Natural killer cell treated with Interleukin-12 subunit alpha and Interleukin-12 subunit beta and Interleukin-15 and Interleukin-18, amount 100 ng/mL, for 72 hours (primary cell): ENCODE results near the gene LTA4H. TPM values are rescaled to one million over a fixed set of nuclear protein-coding genes. Genes with fewer than 3 reads are reported as not detected.
"Not testable (repeated sequence)": the region's sequence is repeated elsewhere in the genome, so short reads cannot be mapped to it uniquely, and the experiment has no call there.

Experiments used
- ATAC-seq, 2 donors: fragments of 150-1000 bp; cut with Tn5 transposase in 1 of 2; sonication (Bioruptor Pico), chemical (Tn5 transposase) in 1 of 2; 2 replicates each; pipeline ENCODE4 v1.10.0; 2021
- DNase-seq: peaks from one replicate; pipeline ENCODE4 v3.0.0; 2022; ENCODE audit warnings: low spot score
- H3K27ac Mint-ChIP-seq, 2 donors: 1 replicate in 1 of 2; 2 replicates in 1 of 2; pipeline ENCODE4 v1.8.0; 2022; ENCODE audit warnings: mixed read lengths in 2 of 2, mild to moderate bottlenecking in 1 of 2, moderate library complexity in 1 of 2
- H3K27me3 Mint-ChIP-seq, 2 donors: 1 replicate in 1 of 2; 2 replicates in 1 of 2; pipeline ENCODE4 v1.8.0; 2022; ENCODE audit warnings: mixed read lengths in 2 of 2
- H3K36me3 Mint-ChIP-seq: one replicate; pipeline ENCODE4 v1.8.0; 2022; ENCODE audit warnings: mixed read lengths
- H3K4me1 Mint-ChIP-seq, 2 donors: 1 replicate in 1 of 2; 2 replicates in 1 of 2; pipeline ENCODE4 v1.8.0; 2022; ENCODE audit warnings: low read depth in 2 of 2, mixed read lengths in 2 of 2, mild to moderate bottlenecking in 1 of 2
- H3K4me3 Mint-ChIP-seq: one replicate; pipeline ENCODE4 v1.8.0; 2022; ENCODE audit warnings: mixed read lengths
- H3K9me3 Mint-ChIP-seq: 2 replicates; pipeline ENCODE4 v1.8.0; 2022; ENCODE audit warnings: mixed read lengths
- total RNA-seq, 2 donors: library from RNA; stranded (reverse); gene quantifications; one replicate each; pipeline ENCODE4 v1.2.3, GENCODE V29; 2022

LTA4H gene
- total RNA-seq, 2 donors from 2014 or later, result 43.5 to 47.3 TPM

DNA sequence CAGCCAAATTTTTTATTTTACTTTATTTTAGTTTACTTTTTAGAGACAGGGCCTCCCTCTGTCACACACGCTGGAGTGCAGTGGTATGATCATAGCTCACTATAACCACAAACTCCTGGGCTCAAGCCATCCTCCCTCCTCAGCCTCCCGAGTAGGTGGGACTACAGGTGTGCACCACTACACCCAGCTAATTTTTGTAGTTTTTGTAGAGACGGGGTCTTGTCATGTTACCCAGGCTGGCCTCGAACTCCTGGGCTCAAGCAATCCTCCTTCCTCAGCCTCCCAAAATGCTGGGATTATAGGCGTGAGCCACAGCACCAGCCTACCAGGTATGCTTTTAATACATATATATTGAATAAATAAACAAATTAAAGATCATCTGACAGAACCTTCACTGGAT, 32.7 kb upstream of the LTA4H start:
- no peaks in the 10 kb centered on the region for H3K9me3 Mint-ChIP-seq
- DNase-seq, result no peak
- no peak overlapping the region for H3K4me3 Mint-ChIP-seq
- no peak for ATAC-seq
- no peak overlapping the region for H3K27ac Mint-ChIP-seq
- peaks cover 8% of the 10 kb centered on the region in 2 donors for H3K27me3 Mint-ChIP-seq
- peaks cover 8 to 13% of the 10 kb centered on the region in 2 donors for H3K4me1 Mint-ChIP-seq
- H3K36me3 Mint-ChIP-seq, result no peaks in the 10 kb centered on the region

DNA sequence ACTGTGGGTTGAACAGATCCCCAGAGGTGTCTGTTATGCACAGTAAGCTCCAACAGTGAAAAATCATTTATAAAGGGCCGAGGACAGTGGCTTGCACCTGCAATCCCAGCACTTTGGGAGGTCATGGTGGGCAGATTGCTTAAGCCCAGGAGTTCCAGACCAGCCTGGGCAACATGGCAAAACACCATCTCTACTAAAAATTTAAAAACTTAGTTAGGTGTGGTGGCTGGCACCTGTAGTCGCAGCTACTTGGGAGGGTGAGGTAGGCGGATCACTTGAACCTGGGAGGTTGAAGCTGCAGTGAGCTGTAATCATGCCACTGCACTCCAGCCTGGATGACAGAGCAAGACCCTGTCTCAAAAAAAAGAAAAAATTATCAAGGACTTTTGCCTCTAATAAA, 30.4 kb upstream of the LTA4H start:
- not testable (repeated sequence) for H3K9me3 Mint-ChIP-seq, DNase-seq, H3K27me3 Mint-ChIP-seq, H3K4me3 Mint-ChIP-seq, ATAC-seq, H3K36me3 Mint-ChIP-seq
- peak overlapping the region in 1 of 2 donors; percentile 22 for H3K27ac Mint-ChIP-seq
- H3K4me1 Mint-ChIP-seq, result peaks cover 21 to 24% of the 10 kb centered on the region in 2 donors

DNA sequence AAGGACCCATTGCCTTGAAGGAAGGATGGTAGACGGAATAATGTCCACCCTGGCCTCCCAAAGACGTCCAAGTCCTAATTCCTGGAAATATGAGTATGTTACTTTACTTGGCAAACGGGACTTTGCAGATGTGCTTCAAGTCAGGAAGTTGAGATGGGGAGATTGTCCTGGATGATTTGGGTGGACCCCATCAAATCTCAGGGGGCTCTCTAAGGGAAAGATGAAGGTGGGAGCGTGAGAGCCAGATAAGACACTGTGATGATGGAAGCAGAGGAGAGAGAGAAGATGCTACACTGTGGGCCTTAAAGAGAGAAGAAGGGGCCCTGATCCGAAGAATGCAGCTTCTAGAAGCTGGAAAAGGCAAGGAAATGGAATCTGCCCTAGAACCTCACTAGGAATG, 29.6 kb upstream of the LTA4H start:
- ATAC-seq, result no peak
- H3K36me3 Mint-ChIP-seq, result no peaks in the 10 kb centered on the region
- peak overlapping the region in 1 of 2 donors; percentile 22 for H3K27ac Mint-ChIP-seq
- no peak overlapping the region for H3K4me3 Mint-ChIP-seq
- H3K4me1 Mint-ChIP-seq, result peaks cover 21 to 24% of the 10 kb centered on the region in 2 donors
- DNase-seq, result no peak
- H3K9me3 Mint-ChIP-seq, result no peaks in the 10 kb centered on the region
- H3K27me3 Mint-ChIP-seq, result peaks cover 5 to 8% of the 10 kb centered on the region in 2 donors

DNA sequence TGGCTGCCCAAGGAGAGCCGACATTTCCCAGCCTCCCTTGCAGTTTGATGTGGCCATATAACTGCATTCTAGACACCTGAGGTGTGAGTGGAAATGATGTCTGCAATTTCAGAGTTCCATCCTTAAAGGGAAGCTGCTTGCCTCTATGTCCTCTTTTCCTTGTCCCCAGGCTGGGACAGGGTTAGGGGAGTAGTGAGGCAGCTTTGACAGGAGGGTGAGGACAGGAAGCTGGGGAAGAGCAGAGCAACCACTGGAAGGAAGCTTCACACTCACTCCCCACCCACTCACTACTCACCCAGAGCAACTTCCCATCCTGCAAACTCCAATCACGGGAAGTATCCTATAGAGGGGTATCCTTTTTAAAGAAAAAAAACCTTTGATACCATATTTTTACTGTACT, 28.9 kb upstream of the LTA4H start:
- Mint-ChIP-seq H3K36me3 (no peaks in the 10 kb centered on the region), H3K27ac (no peak overlapping the region), H3K27me3 (peaks cover 5 to 8% of the 10 kb centered on the region in 2 donors), H3K4me3 (no peak overlapping the region), H3K9me3 (no peaks in the 10 kb centered on the region), H3K4me1 (peaks cover 21 to 24% of the 10 kb centered on the region in 2 donors)
- DNase-seq, result no peak
- ATAC-seq, result no peak

DNA sequence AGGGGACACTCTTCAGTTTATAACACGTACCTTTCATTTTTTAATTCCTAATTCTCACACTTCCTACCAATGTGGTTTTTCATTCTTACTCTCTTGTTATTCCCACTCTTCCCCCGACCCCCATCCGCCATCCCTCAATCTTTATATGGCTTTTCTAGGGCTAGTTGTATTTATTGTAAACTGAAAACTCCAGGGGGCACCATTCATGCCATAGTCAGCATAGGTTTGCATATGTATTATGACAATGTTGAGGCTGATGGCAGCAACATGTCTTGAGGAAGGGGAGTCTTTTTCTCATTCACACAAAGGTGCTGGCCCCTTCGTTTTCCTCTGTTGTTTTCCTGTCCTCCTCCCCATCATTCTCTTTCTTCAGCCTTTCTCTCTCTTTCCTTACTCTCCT, 27.7 kb upstream of the LTA4H start:
- Mint-ChIP-seq H3K4me3 (no peak overlapping the region), H3K4me1 (peaks cover 21 to 24% of the 10 kb centered on the region in 2 donors), H3K9me3 (no peaks in the 10 kb centered on the region), H3K36me3 (no peaks in the 10 kb centered on the region), H3K27ac (peak overlapping the region in 1 of 2 donors; percentile 18), H3K27me3 (peaks cover 5 to 8% of the 10 kb centered on the region in 2 donors)
- DNase-seq (no peak), ATAC-seq (no peak)

DNA sequence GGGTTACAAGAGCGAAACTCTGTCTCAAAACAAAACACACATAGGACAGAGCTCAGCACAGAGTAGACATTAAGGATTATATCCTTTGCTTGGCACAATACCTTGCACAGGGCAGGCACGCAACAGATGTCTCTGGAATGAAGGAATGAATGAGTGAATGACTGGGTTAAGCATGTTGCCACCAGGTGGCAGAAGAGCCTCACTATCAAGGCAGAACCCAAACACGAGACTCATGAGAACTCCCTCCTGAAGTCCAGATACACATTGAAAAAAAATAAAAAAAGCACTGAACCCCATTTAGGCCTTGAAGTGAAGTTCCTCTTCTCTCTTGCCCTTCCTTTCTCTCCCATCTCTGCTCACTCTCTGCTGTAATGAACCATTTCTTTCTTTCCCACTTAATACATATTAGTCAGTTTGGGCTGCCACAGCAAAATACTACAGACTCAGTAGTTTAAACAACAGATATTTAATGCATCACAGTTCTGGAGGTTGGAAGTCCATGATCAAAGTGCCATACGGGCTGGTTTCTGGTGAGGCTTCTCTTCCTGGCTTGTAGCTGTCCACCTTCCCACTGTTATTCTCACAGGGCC, 26.6 kb upstream of the LTA4H start:
- ATAC-seq, result peak; percentile 78 to 79
- H3K4me3 Mint-ChIP-seq, result no peak overlapping the region
- H3K27ac Mint-ChIP-seq, result no peak overlapping the region
- no peaks in the 10 kb centered on the region for H3K9me3 Mint-ChIP-seq
- DNase-seq, result peak; percentile 78
- H3K4me1 Mint-ChIP-seq, result peaks cover 21 to 24% of the 10 kb centered on the region in 2 donors
- H3K36me3 Mint-ChIP-seq, result no peaks in the 10 kb centered on the region
- H3K27me3 Mint-ChIP-seq, result peaks cover 5 to 8% of the 10 kb centered on the region in 2 donors

DNA sequence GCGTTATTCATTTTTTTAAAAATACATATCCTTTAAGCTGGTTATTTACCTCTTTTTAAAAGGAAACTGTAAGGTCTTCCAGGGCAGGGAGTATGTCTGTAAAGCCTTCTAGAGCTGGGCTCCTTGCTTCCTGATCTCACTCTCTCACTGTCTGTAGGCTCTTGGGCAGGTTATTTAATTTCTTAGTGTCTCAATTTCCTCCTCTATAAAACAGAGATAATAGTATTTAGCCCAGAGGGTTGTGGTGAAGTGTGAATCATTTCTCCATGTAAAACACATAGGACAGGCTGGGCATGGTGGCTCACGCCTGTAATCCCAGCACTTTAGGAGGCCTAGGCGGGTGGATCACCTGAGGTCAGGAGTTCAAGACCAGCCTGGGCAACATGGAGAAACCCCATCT, 25.9 kb upstream of the LTA4H start:
- Mint-ChIP-seq H3K36me3 (no peaks in the 10 kb centered on the region), H3K4me1 (peaks cover 21 to 24% of the 10 kb centered on the region in 2 donors), H3K9me3 (no peaks in the 10 kb centered on the region), H3K27ac (no peak overlapping the region), H3K27me3 (peaks cover 5 to 8% of the 10 kb centered on the region in 2 donors), H3K4me3 (no peak overlapping the region)
- no peak for ATAC-seq
- no peak for DNase-seq

DNA sequence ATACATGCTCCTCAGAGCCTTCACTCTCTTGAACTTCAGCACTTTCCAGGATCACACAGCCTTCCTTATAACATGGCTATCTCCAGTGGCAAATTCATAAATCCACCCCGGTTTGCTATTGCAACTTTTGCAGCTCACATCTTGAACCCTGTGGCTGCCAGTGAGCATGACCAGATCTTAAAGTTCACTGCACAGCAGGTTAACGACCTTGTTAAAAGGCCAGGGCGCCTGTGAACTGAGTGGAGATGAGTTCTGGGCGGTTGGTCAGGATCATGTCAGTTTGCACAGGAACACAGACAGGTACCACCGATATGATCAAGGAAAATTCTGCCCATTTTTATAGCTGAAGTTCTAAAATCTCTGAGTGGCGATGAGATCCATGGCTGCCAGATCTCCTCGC, 24.7 kb upstream of the LTA4H start:
- ATAC-seq, result no peak
- DNase-seq, result no peak
- Mint-ChIP-seq H3K27me3 (peaks cover 4 to 5% of the 10 kb centered on the region in 2 donors), H3K36me3 (no peaks in the 10 kb centered on the region), H3K4me3 (no peak overlapping the region), H3K9me3 (no peaks in the 10 kb centered on the region), H3K4me1 (peaks cover 21 to 23% of the 10 kb centered on the region in 2 donors), H3K27ac (no peak overlapping the region)

DNA sequence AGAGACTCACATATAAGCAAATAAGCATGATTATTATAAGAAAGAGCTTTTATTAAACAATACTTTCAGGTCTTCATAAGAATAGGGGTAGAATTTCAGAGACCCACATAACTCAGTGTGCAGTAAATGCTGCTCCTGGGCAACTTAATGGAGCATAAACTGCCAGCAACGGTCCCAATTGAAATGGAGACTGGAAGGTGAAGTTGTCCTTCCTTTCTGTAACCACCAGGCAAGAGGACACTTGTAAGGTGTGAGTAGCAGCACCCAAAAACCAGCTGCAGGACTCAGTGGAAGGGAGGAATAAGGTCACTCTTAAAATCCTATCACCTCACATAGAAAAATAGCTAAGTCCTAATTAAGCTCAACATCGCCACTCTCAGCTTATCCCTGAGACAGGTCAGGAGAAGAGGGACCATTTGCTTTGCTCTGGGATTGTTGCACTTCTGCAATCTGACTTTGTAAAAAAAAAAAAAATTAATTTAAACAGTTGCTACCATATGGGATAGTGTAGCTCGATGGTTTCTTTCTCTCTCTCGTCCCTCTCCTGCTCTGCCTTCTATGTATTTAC, 22.7 kb upstream of the LTA4H start:
- DNase-seq (no peak), ATAC-seq (no peak)
- Mint-ChIP-seq H3K27ac (no peak overlapping the region), H3K36me3 (no peaks in the 10 kb centered on the region), H3K4me3 (no peak overlapping the region), H3K9me3 (no peaks in the 10 kb centered on the region), H3K27me3 (no peaks in the 10 kb centered on the region), H3K4me1 (peaks cover 12 to 15% of the 10 kb centered on the region in 2 donors)

DNA sequence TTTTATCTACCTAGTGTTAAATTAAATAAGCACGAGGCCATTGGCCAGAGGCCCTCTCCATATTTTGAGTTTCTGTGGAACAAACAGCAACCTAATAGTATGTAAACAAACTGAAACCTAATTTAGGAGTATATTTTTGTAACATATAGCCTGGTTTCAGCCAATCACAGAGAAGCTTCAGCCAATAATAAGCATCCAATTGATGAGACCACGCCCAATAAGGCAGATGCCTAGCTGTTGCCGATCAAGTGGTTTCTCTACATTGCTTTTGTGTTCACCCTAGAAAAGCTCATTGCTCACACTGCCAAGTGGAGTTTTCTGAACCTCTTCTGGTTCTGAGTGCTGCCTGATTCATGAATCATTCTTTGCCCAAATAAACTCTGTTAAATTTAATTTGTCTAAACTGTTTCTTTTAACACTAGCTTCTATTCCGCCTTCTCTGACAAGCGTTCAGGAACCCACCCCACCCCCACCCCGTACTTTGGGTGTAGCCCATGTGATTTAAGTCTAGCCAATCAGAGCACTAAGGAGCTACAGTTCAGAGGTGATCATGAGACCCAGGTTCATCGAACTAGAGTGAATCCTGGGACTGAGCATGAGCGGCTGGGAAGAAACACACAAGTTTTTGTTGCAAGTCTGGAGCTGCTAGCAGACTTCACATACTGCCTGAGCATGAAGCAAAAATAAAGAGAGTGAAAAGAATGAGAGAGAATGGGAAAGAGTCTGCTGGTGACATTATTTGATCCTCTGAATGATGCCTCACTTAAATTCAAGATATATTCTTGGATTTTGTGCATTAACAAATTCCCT, 21.5 kb upstream of the LTA4H start:
- no peak for ATAC-seq

DNA sequence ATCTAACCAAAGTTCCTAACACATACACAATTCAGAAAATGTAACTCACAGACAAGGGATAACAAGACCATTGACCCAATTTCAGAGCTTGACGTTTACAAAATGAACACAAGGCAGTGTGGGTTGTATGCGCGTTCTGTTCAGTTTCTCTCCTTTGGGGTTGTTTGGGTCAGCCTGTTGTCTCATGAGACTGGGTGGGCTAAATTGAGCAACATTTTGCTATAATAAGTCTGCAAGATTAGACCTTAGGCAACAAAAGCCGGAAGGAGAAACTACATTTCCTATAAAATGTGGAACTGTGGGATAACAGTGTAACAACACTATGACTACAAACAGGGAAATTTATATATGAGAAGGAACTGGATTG, 18.8 kb upstream of the LTA4H start:
- DNase-seq, result no peak
- Mint-ChIP-seq H3K4me1 (peaks cover 0 to 5% of the 10 kb centered on the region in 2 donors), H3K27ac (peak overlapping the region in 1 of 2 donors; percentile 32), H3K27me3 (peaks cover 0 to 4% of the 10 kb centered on the region in 2 donors), H3K4me3 (no peak overlapping the region), H3K36me3 (no peaks in the 10 kb centered on the region), H3K9me3 (peaks cover 4% of the 10 kb centered on the region)
- ATAC-seq, result no peak

More for the DNA sequence above, 21.5 kb upstream of the LTA4H start:
- Mint-ChIP-seq H3K27ac (no peak overlapping the region), H3K4me3 (no peak overlapping the region), H3K4me1 (peaks cover 4 to 8% of the 10 kb centered on the region in 2 donors), H3K27me3 (no peaks in the 10 kb centered on the region), H3K36me3 (no peaks in the 10 kb centered on the region), H3K9me3 (no peaks in the 10 kb centered on the region)
- DNase-seq, result no peak

DNA sequence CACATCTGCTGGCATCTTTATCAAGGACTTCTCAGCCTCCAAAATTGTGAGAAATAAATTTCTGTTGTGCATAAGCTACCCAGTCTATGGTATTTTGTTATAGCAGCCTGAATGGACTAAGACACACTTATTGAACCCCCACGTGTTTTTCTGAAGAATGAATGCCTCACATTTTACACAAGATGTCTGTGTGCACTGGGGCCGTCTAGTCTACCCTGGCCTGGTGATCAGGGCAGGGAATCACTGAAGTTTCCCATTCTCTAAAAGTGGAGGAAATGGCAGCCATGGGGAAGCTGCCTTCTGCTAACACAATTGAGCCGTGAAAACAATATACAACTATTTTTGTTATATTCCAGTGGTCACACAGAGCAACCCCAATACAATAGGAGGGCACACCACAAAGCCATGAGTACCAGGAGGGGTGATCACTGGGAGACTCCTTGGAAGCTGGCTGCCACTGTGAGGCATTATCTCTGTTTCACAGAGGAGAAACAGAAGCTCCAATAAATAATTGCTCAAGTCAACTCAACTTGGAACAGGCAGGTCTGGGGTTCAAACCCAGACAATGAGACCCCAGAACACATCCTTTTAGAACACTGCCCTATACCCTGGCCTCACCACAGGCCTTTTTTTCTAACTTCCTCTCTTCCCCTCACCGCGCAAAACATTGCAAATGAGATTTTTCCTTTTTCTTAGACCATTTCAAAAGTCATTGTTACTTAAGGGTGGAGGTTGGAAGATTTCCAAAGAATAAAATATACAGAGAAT, 18.3 kb upstream of the LTA4H start:
- DNase-seq (no peak), ATAC-seq (no peak)
- peaks cover 4% of the 10 kb centered on the region for H3K9me3 Mint-ChIP-seq
- H3K4me3 Mint-ChIP-seq, result no peak overlapping the region
- no peaks in the 10 kb centered on the region for H3K36me3 Mint-ChIP-seq
- H3K27ac Mint-ChIP-seq, result peak overlapping the region in 1 of 2 donors; percentile 32
- H3K27me3 Mint-ChIP-seq, result peaks cover 0 to 4% of the 10 kb centered on the region in 2 donors
- H3K4me1 Mint-ChIP-seq, result peaks cover 0 to 5% of the 10 kb centered on the region in 2 donors

DNA sequence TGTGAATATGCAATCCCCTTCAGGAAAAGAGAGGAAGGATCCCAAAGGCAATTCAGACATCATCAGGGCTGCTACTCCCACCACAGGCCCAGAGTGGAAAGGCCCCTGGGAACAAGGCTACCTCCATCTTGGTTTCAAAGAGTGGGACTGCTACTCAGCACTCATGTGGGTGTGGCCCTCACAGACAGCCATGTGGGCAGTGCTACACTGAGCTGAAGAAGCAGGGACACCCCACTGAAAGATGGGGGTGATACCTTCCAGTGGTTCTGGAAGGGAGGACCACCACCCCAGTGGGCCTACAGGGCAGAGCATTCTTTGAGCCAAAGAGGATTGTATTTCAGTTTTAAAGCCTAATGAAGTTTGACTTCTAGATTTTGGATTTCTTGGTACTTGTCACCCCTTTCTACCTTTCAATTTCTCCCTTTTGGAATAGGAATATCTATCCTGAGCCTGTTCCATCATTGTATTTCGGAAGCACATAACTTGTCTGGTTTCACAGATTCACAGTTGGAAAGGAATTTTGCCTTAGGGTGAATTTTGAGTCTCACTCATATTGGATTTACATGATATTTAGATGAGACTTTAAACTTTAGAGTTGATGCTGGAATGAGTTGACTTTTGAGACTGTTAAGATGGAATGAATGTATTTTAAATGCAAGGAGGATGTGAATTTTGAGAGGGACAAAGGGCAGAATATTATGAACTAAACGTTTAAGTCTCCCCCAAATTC, 16.5 kb upstream of the LTA4H start:
- Mint-ChIP-seq H3K4me1 (peaks cover 15 to 17% of the 10 kb centered on the region in 2 donors), H3K9me3 (peaks cover 4% of the 10 kb centered on the region), H3K4me3 (no peak overlapping the region), H3K27ac (no peak overlapping the region), H3K27me3 (peaks cover 0 to 4% of the 10 kb centered on the region in 2 donors), H3K36me3 (no peaks in the 10 kb centered on the region)
- ATAC-seq (no peak), DNase-seq (no peak)
